Mucosa of descending colon (tissue), 3 donors: ENCODE results near the gene ZBTB5. TPM values are rescaled to one million over a fixed set of nuclear protein-coding genes. Genes with fewer than 3 reads are reported as not detected.
"Not testable (repeated sequence)": the region's sequence is repeated elsewhere in the genome, so short reads cannot be mapped to it uniquely, and the experiment has no call there.

ENCODE experiments used
- ATAC-seq: fragments of 200-7000 bp; cut with Tn5 transposase; one replicate; pipeline ENCODE4 v1.9.1; 2020; ENCODE audit warnings: mild to moderate bottlenecking, moderate library complexity
- DNase-seq, 3 donors: peaks; one replicate each; pipeline ENCODE4 v3.0.0-alpha.2; 2020
- H3K36me3 ChIP-seq: fragments of 200-600 bp; one replicate; pipeline ENCODE4 v1.8.0; 2021; ENCODE audit warnings: low read depth, mild to moderate bottlenecking
- H3K4me1 ChIP-seq: fragments of 200-600 bp; one replicate; pipeline ENCODE4 v1.8.0; 2021; ENCODE audit warnings: low read depth, mild to moderate bottlenecking
- H3K4me3 ChIP-seq: fragments of 200-600 bp; one replicate; pipeline ENCODE4 v1.8.0; 2021; ENCODE audit warnings: mild to moderate bottlenecking
- H3K9me3 ChIP-seq: fragments of 200-600 bp; one replicate; pipeline ENCODE4 v1.8.0; 2021; ENCODE audit warnings: mild to moderate bottlenecking
- CTCF ChIP-seq: fragments of 200-600 bp; IDR thresholded peaks from one replicate; pipeline ENCODE4 v1.8.0; 2022; ENCODE audit warnings: antibody characterized with exemption, mild to moderate bottlenecking
- intact Hi-C, 2 donors: fragments of 100-400 bp; cut with DNase I in 1 of 2; cut with micrococcal nuclease in 1 of 2; formaldehyde crosslinking; loops; one replicate each; pipeline versions ENCODE4 v1.11.0 to v1.11.1; 2022; cut with DNase I, micrococcal nuclease
- total RNA-seq, 3 donors: library from RNA; stranded (reverse); fragmentation: NEBNext Ultra II Directional in 2 of 3; extraction: Animal tissue kit (Norgen Biotek cat#: 25700) in 2 of 3; gene quantifications; one replicate each; pipeline versions ENCODE4 v1.2.1 to v1.2.4, GENCODE V29; 2021 to 2023
- donor health status: DM: no; HTN: no; CAD: no; lungs with moderate emphysema.
- donor health status: DM: no; HTN: no; CAD: no.
- donor health status: DM: no; HTN: yes; CAD: no.

Gene ZBTB5
- total RNA-seq, 3 donors from 2014 or later: 7.8 to 11.9 (median 9.5) TPM

DNA sequence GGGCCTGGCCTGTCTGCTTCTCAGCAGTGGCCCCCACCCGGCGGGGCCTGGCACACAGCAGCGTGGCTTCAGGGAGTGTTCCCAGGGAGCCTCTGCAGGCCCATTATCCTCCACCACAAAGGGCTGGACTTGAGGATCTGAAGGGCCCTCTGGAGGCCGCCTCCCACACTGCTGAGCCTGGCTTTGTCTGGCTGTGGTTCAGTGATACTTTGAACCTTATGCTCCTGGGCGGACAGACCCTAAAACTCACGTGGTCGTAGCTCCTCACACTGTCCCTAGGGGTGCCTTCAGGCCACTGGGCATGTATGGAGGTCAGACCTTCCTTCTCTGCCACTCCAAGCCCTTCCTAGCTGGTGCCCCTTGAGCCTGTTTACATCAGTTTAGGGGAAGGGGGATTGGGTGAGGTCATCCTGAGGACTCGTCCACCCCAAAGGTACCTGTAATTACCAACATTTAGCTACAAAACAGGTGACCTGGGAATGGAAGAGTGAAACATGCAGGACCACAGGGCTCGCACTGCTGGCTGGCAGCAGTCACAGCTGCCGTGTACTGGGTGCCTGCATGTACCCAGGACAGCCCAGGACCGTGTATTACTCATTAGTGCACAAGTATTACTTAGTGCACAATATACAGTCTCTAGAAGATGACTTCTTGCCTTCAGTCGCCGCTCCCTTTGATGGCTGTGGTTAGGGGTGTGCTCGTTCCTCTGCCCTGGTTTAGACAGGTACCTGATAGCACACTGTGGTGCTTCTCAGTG is 34.2 kb downstream of the ZBTB5 start:
- ATAC-seq: peak; percentile 72
- DNase-seq: peak in 1 of 3 donors; percentile 28
- no peaks in the 10 kb centered on the region for H3K9me3 ChIP-seq
- H3K4me1 ChIP-seq: no peaks in the 10 kb centered on the region
- no peak for TF ChIP-seq CTCF
- H3K36me3 ChIP-seq: no peaks in the 10 kb centered on the region
- H3K4me3 ChIP-seq: no peak overlapping the region
- intact Hi-C loops: no loop called here

DNA sequence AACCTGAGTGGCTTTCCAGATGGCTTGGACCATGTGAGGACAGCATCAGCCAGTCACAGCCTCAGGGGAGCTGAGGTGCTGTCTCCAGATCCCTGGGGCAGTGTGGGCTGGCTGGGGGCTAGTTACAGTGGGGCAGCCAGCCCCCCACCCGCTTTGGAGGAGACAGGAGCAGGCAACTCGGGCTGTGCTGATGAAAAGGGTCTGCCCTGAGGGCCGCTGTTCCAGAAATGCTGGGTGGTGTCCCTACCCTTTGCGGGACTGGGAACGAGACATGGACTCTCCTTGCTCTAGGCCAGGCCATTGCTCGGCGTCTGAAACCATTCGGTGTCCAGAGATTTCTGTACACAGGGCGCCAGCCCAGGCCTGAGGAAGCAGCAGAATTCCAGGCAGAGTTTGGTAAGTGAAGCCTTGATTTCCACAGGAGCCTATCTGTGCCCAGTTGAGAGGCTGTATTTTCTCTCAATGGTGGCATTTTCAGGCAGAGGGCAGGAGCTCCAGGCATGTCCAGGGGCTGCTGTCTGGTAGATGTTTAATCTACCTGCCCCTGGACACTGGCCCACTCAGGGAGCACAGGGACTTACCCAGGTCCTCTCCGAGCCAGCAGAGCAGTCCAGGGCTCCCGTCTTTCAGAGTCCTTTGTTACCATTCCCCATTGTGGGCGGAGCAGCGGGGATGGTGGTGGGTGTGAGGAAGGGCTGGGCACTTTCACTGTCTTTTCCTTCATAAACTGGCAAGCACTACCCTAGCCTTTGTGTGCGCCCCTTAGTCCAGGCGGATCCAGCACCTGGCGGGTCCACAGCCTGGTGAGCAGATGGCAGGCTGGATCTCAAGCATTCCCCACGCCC is 35.6 kb downstream of the ZBTB5 start:
- Histone ChIP-seq H3K9me3 (no peaks in the 10 kb centered on the region), H3K36me3 (no peaks in the 10 kb centered on the region), H3K4me1 (no peaks in the 10 kb centered on the region), H3K4me3 (no peak overlapping the region)
- intact Hi-C loops: no loop called here
- ATAC-seq (no peak), DNase-seq (no peak)
- TF ChIP-seq CTCF: no peak

GRCh38 chr9:37428345-37428744 is 36.9 kb downstream of the ZBTB5 start:
- no peak for DNase-seq
- Histone ChIP-seq H3K9me3 (no peaks in the 10 kb centered on the region), H3K4me1 (peaks cover 12% of the 10 kb centered on the region), H3K36me3 (no peaks in the 10 kb centered on the region), H3K4me3 (no peak overlapping the region)
- ATAC-seq: no peak
- TF ChIP-seq CTCF: no peak
- intact Hi-C loops: no loop called here

DNA sequence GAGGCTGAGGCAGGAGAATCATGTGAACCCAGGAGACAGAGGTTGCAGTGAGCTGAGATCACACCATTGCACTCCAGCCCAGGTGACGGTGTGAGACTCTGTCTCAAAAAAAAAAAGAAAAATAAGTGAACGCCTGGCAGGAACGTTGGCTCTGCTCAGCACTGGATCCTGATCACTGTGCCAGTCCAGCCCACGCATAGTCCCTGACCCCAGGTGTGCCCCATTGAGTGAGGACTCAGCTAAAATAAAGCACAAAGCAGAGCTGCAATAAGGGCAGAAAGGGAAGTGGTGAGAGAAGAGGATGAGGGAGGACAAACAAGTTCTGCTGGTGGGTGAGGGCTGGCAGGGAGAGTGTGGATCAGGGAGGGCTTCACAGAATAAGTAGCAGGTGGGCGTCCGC is 38.4 kb downstream of the ZBTB5 start:
- Histone ChIP-seq H3K4me1 (peaks cover 16% of the 10 kb centered on the region), H3K9me3 (no peaks in the 10 kb centered on the region), H3K4me3 (no peak overlapping the region), H3K36me3 (no peaks in the 10 kb centered on the region)
- intact Hi-C loops: no loop called here
- no peak for TF ChIP-seq CTCF
- no peak for ATAC-seq
- DNase-seq: no peak

DNA sequence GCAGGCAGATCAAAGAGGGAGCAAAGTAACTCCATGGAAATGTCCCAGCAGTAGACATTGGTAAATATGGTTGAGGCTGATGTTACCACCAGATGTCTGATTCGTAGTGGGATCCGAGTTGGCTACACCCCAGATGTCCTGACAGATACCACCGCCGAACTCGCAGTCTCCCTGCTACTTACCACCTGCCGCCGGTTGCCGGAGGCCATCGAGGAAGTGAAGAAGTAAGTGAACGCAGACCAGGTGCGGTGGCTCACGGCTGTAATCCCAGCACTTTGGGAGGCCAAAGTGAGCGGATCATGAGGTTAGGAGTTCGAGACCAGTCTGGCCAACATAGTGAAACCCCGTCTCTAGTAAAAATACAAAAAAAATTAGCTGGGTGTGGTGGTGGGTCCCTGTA is 38.8 kb downstream of the ZBTB5 start:
- ATAC-seq, H3K36me3 ChIP-seq, intact Hi-C loops, H3K9me3 ChIP-seq, H3K4me3 ChIP-seq, DNase-seq: not testable (repeated sequence)
- H3K4me1 ChIP-seq: peaks cover 16% of the 10 kb centered on the region

- intact Hi-C loops: no loop called here
Measured at GRCh38 chr9:37425298-37425752, 39.9 kb downstream of the ZBTB5 start.

More at GRCh38 chr9:37425298-37425752, 39.9 kb downstream of the ZBTB5 start:
- no peak overlapping the region for H3K4me3 ChIP-seq
- H3K36me3 ChIP-seq: no peaks in the 10 kb centered on the region
- ATAC-seq: no peak
- DNase-seq: no peak
- no peaks in the 10 kb centered on the region for H3K9me3 ChIP-seq
- no peak for TF ChIP-seq CTCF
- H3K4me1 ChIP-seq: peaks cover 16% of the 10 kb centered on the region
